ENCODE data around the gene RCSD1. TPM values are rescaled to one million over a fixed set of nuclear protein-coding genes. Genes with fewer than 3 reads are reported as not detected.

RCSD1 gene
- total RNA-seq, 4 donors from 2014 or later, result 1.8 to 21.3 (median 12.5) TPM

DNA sequence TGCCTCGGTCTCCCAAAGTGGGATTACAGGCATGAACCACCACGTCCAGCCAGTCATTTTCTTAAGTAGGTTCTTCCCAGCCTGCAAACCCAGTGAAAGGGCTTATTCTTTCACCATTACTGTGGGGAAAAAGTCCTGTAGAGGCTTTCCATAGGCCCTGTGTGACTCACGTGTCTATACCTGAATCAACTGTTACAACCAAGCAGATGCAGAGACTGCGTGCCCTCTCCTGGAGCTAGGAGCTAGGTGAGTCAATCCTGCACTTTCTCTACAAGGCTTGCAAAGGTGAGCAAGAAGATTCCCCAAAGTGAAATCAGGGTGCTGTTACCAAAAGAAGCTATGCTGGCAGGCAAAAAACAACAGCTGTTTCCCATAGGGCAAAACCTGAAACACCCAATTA lies 77.9 kb downstream of the RCSD1 start:
- TF ChIP-seq, protein P1, sequence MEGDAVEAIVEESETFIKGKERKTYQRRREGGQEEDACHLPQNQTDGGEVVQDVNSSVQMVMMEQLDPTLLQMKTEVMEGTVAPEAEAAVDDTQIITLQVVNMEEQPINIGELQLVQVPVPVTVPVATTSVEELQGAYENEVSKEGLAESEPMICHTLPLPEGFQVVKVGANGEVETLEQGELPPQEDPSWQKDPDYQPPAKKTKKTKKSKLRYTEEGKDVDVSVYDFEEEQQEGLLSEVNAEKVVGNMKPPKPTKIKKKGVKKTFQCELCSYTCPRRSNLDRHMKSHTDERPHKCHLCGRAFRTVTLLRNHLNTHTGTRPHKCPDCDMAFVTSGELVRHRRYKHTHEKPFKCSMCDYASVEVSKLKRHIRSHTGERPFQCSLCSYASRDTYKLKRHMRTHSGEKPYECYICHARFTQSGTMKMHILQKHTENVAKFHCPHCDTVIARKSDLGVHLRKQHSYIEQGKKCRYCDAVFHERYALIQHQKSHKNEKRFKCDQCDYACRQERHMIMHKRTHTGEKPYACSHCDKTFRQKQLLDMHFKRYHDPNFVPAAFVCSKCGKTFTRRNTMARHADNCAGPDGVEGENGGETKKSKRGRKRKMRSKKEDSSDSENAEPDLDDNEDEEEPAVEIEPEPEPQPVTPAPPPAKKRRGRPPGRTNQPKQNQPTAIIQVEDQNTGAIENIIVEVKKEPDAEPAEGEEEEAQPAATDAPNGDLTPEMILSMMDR (IDR thresholded peaks at IDR 0.05), result no peak
- no peak for TF ChIP-seq POLR2A (IDR thresholded peaks at IDR 0.05)
- Histone ChIP-seq H3K36me3 (no peaks in the 10 kb centered on the region), H3K27ac (no peak overlapping the region), H3K27me3 (no peaks in the 10 kb centered on the region), H3K4me1 (no peaks in the 10 kb centered on the region), H3K4me3 (no peak overlapping the region), H3K9me3 (no peaks in the 10 kb centered on the region)
- no peak for DNase-seq
- intact Hi-C loops (cut with DNase I; ENCODE audit: low total_unique reads), result no loop called here

DNA sequence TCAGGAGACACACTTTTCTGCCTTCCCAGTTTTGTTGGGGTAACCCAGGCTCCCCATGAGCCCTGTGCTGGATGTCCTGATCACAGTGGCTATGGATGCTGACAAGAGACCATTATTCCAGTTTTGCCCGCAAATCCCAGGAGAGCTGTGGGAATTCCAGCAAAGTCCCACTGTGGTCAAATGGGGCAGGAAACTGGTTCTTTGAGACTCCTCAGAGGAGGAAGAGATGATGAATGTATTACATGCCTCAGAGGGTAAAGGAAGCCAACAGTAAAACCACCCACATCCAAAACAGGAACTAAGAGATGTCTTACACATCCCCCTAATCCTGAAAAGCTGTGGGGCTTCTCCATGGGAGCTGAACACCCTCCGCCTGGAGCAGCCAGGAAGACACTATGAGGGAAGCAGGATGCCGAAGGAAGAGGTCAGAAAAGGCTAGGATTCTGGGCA lies 78.9 kb downstream of the RCSD1 start:
- no peak for DNase-seq
- no peaks in the 10 kb centered on the region for H3K27me3 ChIP-seq
- no peak overlapping the region for H3K4me3 ChIP-seq
- no peaks in the 10 kb centered on the region for H3K9me3 ChIP-seq
- no peak overlapping the region for H3K27ac ChIP-seq
- no peaks in the 10 kb centered on the region for H3K4me1 ChIP-seq
- no peaks in the 10 kb centered on the region for H3K36me3 ChIP-seq
- no peak for TF ChIP-seq POLR2A (IDR thresholded peaks at IDR 0.05)
- TF ChIP-seq, protein P1 (IDR thresholded peaks at IDR 0.05), result no peak
- intact Hi-C loops (cut with DNase I; ENCODE audit: low total_unique reads), result no loop called here

DNA sequence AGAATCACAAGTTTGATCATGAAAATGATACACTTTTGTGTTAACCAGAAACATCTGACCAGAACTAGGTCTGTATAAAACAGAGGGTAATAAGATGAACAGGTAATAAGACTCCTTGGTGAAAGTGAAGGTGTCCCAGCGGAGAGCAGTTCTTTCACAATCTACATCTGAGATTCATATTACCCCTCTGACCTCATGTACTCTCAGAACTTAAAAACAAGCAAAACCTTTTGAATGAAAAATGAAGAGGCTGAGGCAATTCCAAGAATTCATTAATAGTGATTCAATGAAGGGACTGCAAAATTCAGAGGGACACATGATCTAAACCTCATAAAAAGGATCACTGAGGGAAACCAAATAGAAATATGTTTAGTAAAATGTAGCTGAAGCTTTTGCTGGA lies 80.8 kb downstream of the RCSD1 start:
- no peaks in the 10 kb centered on the region for H3K9me3 ChIP-seq
- DNase-seq, result no peak
- intact Hi-C loops (cut with DNase I; ENCODE audit: low total_unique reads), result no loop called here
- no peaks in the 10 kb centered on the region for H3K27me3 ChIP-seq
- H3K36me3 ChIP-seq, result no peaks in the 10 kb centered on the region
- TF ChIP-seq POLR2A (IDR thresholded peaks at IDR 0.05), result no peak
- TF ChIP-seq, protein P1 (IDR thresholded peaks at IDR 0.05), result no peak
- H3K27ac ChIP-seq, result no peak overlapping the region
- H3K4me3 ChIP-seq, result no peak overlapping the region
- H3K4me1 ChIP-seq, result no peaks in the 10 kb centered on the region

DNA sequence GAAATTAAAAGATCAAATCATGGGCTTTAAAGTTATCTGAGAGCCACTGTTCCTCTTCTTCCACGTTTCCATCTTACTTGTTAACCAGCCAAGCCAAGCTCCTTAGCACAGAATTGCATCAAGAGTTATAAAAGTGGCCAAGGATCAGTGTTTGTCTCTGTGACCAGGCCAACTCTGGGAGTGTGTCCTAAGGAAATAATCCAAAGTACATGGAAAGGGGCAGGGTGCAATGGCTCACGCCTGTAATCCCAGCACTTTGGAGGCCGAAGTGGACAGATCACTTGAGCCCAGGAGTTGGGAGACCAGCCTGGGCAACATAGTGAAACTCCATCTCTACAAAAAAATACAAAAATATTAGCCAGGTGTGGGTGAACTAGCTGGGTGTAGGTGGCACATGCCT lies 81.8 kb downstream of the RCSD1 start:
- no peak for DNase-seq
- no peaks in the 10 kb centered on the region for H3K36me3 ChIP-seq
- no peak overlapping the region for H3K4me3 ChIP-seq
- no peaks in the 10 kb centered on the region for H3K27me3 ChIP-seq
- no peaks in the 10 kb centered on the region for H3K4me1 ChIP-seq
- no peak for TF ChIP-seq POLR2A (IDR thresholded peaks at IDR 0.05)
- TF ChIP-seq, protein P1 (IDR thresholded peaks at IDR 0.05), result no peak
- intact Hi-C loops (cut with DNase I; ENCODE audit: low total_unique reads), result no loop called here
- no peak overlapping the region for H3K27ac ChIP-seq
- H3K9me3 ChIP-seq, result no peaks in the 10 kb centered on the region

DNA sequence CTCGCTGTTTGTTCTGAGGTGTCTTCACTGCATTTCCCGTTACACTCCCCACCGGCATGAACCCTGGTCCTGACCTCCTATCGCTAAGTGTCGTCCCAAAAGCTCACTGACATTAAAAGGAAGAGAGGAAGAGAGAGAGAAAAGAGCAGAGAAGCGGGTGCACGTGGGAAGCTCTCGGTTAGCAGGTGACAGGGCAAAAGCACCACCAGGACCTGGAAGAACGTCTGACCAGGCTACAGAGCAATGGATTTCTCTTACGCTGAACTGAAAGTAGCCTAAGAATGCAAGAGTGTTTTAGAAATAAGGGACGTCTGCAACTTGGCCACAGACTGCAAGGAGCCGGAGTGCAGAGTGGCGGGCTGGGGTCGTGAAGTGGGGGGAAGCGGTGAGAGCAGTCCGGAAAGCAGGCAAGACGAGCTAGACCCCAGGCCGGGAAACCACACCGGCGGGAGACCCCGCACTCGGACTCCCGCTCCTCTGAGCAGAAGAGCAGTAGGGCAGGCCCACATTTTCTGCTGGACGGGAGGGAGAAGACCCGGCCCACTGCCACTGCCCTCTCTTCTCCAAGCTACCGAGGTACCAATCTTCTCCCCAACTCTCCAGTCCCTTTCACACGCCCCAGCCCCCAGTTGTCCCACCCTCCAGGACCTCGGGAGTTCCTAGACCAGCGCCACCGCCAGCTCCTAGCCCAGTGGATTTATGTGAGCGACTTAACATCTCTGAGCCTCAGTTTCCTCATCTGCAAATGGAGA lies 83.5 kb downstream of the RCSD1 start:
- no peaks in the 10 kb centered on the region for H3K36me3 ChIP-seq
- no peaks in the 10 kb centered on the region for H3K9me3 ChIP-seq
- no peaks in the 10 kb centered on the region for H3K4me1 ChIP-seq
- TF ChIP-seq POLR2A (IDR thresholded peaks at IDR 0.05), result no peak
- TF ChIP-seq, protein P1 (IDR thresholded peaks at IDR 0.05), result no peak
- peak overlapping the region; percentile 75 to 94 for H3K4me3 ChIP-seq
- intact Hi-C loops (cut with DNase I; ENCODE audit: low total_unique reads), result no loop called here
- no peaks in the 10 kb centered on the region for H3K27me3 ChIP-seq
- H3K27ac ChIP-seq, result peak overlapping the region; percentile 92 to 95
- peak; percentile 35 to 36 for DNase-seq

Data from uterus (tissue), 4 donors.